Measurements from ENCODE around the gene TRIM31.
A peak's percentile ranks its signal among the peaks of the same experiment; 100 is the strongest.

TRIM31 gene, protein sequence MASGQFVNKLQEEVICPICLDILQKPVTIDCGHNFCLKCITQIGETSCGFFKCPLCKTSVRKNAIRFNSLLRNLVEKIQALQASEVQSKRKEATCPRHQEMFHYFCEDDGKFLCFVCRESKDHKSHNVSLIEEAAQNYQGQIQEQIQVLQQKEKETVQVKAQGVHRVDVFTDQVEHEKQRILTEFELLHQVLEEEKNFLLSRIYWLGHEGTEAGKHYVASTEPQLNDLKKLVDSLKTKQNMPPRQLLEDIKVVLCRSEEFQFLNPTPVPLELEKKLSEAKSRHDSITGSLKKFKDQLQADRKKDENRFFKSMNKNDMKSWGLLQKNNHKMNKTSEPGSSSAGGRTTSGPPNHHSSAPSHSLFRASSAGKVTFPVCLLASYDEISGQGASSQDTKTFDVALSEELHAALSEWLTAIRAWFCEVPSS
- total RNA-seq = 0 to 2.1 (median 0.21) reads per million in 18 experiments

GRCh38 chr6:30113003-30113759, at the start of gene TRIM31:
TSS of gene TRIM31 (minus strand) at chr6:30113090. CDS start at chr6:30112805, 285 bp downstream.
- DNase-seq = peak; percentile 33 to 41

DNA sequence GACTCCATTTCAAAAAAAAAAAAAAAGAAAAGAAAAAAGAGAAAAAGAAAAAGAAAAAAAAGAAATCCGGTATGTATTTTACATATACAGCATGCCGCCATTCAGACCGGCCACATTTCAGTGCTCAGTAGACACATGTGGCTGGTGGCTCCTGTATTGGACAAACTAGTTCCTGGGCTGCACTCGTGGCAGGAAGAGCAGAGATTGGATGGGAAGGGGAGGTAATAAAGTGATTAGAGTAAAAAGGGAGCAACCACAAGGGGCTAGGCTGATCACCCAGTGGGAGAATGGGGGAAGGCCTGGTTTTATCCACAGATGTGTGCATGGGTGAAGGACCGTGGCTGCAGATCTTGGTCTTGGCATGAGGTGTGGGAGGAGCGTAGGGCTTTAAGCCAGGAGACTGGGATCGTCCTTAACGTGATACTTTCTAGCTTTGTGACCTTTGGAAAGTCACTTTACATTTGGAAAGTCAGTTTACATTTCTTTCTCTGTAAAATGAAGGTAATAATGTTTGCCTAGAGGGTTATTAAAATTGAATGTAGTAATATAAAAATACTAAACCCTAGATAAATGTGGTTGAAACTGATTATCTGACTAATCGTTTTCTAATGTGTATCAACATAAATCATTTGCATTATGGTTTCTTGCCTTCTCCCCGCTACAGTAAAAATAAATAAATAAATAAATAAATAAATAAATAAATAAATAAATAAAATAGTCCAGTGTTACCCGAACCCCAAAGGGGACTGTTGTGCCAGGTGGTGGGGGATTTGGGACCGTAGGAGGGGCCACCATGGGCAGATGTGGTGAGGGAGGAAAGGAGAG, 49.6 kb upstream of the TRIM31 start:
- DNase-seq = no peak

DNA sequence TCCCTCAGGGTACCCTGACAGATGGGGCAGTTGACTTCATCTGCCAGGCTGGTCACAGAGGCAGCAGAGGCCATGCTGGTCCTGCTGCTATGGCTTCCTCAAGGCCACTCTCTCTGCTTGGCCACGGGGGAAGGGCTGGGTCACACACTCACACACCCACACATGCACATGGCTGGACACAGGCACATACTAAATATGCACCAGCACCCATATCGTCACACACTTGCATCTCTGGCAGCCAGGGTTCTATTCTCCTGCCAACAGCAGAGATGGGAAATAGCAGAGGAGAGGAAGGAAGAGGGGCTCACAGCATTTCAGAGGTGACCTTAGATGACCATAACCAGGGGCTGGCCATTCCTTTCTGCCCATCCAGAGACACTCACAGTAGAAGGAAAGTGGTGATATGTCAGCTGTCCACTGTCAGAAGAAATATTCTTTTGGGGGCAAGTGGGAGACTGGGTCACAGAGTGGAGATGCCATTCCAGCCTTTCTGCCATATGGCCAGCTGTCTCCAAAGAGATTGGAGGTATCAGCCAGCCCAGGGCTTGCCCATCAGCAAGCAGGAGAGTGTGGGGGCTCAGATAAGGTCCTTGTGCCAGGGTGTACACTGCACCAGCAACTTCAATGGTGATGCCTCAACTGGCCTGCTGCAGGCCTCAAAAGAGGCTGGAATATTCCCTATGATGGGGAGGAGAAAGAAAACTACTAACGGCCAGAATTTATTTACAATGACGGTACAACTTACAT, 48.1 kb upstream of the TRIM31 start, which contains the start of gene TRIM10:
TRIM10 (minus strand) TSS at position 427 of the 747 bp plus-strand sequence; CDS start at position 74, 353 bp downstream.
- DNase-seq = no peak

- no peak for DNase-seq
Measured at GRCh38 chr6:30160008-30160784, 47.3 kb upstream of the TRIM31 start.

GRCh38 chr6:30158475-30159040, 45.7 kb upstream of the TRIM31 start:
- no peak for DNase-seq

- DNase-seq = peak in 1 of 2 donors; percentile 28
Measured at GRCh38 chr6:30157999-30158398, 45.1 kb upstream of the TRIM31 start.

- DNase-seq = no peak
Measured at GRCh38 chr6:30157581-30157980, 44.7 kb upstream of the TRIM31 start.

DNA sequence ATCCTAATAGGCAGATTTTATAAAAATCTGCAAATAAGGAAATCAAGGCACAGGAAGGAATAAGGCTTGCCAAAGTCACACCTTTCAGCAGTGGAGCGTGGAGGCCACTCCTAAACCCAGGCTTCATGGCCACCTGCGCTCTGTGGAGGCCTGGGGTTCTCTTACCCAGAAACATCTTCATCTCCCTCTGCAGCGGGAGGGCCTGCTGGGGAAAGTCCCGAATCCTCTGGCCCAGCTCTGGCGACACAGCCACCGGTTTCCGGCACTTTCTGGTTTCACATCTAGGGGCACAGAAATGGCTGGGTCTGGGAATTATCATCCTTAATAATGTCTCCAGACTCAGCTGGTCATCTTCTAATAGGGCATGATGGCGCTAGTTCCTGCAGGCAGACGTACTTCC, 43.9 kb upstream of the TRIM31 start:
- no peak for DNase-seq

DNA sequence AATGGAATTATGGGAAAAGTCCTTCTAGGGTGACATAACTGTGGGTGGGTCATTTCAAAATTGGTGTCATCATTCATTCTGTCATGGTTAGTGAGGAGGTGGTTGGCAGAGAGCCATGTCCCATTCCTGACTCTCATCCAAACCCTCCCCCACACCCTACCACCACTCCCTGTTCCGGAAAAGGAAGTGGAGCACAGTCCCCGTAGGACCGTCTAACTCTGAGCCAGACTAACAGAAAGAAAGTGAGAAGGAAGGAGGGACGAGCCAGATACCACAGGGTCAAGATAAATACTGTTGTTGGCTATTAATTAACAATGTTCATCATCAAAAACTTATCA, 43.3 kb upstream of the TRIM31 start:
- peak; percentile 83 to 91 for DNase-seq

GRCh38 chr6:30155520-30156261, 42.8 kb upstream of the TRIM31 start:
- DNase-seq = no peak

GRCh38 chr6:30154709-30155519, 42.0 kb upstream of the TRIM31 start:
- no peak for DNase-seq

- DNase-seq = no peak
Measured at GRCh38 chr6:30154061-30154460, 41.2 kb upstream of the TRIM31 start.

DNA sequence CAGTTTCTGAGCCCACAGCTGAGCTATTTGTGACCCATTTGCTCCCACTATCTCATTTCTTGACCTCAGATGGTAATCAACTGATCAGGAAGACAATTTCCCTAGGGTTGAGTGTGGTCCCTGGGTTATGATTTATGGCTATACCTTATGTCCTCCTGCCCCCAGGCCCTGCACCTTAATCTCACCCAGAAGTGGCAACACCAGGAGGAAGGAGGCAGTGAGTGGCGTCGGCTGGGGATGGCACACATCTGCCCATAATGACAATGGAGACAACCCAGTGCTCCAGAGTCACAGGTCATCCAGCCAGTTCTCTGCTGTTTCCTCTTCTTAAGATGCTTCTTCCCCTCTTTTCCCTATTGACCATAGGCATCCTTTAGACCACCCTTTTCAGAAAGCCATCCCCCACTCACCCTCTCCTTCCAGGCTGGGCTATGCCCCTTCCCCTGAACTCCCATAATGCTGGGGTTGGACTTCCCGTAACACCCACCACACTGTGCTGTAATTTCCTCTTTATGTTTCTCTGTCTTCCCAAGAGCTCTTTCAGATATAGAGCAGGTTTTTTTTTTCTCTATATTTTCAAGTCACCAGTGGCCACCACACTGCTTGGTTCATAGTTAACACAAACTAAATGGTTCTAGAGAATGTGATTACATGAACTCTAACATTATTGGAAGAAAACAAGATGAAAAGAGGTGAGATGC, 40.2 kb upstream of the TRIM31 start:
- peak; percentile 19 to 39 for DNase-seq

- no peak for DNase-seq
Measured at GRCh38 chr6:30152016-30152673, 39.3 kb upstream of the TRIM31 start.

GRCh38 chr6:30151580-30151979, 38.7 kb upstream of the TRIM31 start:
- no peak for DNase-seq

GRCh38 chr6:30150671-30151395, 37.9 kb upstream of the TRIM31 start:
- DNase-seq = no peak

DNA sequence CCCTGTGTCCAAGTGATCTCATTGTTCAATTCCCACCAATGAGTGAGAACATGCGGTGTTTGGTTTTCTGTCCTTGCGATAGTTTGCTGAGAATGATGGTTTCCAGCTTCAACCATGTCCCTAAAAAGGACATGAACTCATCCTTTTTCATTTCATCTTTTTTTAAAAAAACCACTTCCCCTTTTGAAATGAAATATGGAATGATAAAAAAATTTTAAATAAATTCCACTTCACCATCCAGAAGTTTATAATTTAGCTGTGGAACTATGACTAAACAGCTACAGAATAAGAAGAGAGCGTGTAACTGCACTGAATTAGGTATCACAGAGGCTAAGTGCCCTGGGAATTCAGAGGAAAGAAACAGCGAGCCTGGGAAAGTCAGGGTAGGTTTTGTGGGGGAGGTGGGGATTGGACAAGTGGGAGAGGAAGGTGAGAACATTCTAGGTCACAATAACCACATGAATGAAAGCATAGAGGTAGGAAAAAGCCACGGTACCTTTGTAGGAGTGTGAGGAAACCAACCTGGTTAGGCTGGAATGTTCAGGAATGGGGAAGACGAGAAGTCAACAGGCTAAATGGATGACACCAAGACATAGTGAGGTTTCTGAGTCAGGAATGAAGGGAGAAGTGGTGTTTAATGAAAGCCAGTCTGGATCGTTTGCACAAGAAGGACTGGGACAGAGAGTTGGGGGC, 37.1 kb upstream of the TRIM31 start:
- no peak for DNase-seq

Measured in inflammatory macrophage (primary cell).